RWPE1 (cell line): Measurements from ENCODE around the gene LRRC27.

Source experiments
- CTCF ChIA-PET: fragments of 350-600 bp; sonication (Branson Sonifier 250); formaldehyde crosslinking; extraction: SDS; loops from one replicate; lab custom pipeline; 2021; lab: Yijun Ruan, JAX
- POLR2A ChIA-PET: fragments of 400-600 bp; formaldehyde crosslinking; extraction: SDS; loops from one replicate; lab custom pipeline; 2020; ENCODE audit warnings: antibody characterized with exemption; ENCODE audit not compliant: low non-redundant PET; lab: Yijun Ruan, JAX
- DNase-seq: peaks from one replicate; pipeline ENCODE4 v3.0.0; 2012; ENCODE audit warnings: low spot score
- H3K27ac ChIP-seq: fragments of 450-650 bp; 2 replicates; pipeline ENCODE4 v1.5.1; 2017
- TF ChIP-seq, protein P1 (sequence below): fragments of 450-650 bp; conservative IDR thresholded peaks from 2 replicates; pipeline ENCODE4 v1.5.1; 2017; ENCODE audit warnings: low read depth, mild to moderate bottlenecking

LRRC27 gene

DNA sequence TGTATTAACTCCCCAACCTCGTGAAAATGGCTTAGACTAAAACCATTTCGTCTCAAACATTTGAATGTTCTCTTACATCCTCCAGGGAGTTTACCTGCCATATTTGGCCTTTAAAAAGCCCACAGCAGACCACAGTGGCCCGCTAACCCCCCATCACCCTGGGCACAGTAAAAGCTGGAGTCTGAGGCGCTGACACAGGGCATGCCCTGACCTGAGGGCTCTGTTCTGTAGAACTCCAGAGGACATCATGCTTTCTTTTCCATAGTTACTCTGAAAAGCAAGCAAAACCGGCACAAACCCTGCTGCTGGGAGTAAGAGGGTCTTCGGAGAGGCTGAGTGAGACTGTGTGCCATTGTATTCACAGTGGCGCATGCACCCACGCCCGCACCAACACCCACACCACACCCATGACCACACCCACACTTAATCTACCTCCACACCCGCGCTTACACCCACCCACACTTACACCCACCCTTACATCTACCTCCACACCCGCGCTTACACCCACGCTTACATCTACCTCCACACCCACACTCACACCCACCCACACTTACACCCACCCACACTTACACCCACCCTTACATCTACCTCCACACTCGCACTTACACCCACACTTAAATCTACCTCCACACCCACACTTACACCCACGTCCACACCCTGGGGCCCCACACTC is 32.1 kb downstream of the LRRC27 start:
- no peak for DNase-seq
- ChIA-PET CTCF (interaction anchor here (0.5 to 0.7 kb wide), 2 partner anchors 8 to 183 kb away, joined by 3 read pairs; no protein-coding TSS in a partner anchor), POLR2A (no interaction called here)
- H3K27ac ChIP-seq: peak overlapping the region; percentile 49
- TF ChIP-seq, protein P1, sequence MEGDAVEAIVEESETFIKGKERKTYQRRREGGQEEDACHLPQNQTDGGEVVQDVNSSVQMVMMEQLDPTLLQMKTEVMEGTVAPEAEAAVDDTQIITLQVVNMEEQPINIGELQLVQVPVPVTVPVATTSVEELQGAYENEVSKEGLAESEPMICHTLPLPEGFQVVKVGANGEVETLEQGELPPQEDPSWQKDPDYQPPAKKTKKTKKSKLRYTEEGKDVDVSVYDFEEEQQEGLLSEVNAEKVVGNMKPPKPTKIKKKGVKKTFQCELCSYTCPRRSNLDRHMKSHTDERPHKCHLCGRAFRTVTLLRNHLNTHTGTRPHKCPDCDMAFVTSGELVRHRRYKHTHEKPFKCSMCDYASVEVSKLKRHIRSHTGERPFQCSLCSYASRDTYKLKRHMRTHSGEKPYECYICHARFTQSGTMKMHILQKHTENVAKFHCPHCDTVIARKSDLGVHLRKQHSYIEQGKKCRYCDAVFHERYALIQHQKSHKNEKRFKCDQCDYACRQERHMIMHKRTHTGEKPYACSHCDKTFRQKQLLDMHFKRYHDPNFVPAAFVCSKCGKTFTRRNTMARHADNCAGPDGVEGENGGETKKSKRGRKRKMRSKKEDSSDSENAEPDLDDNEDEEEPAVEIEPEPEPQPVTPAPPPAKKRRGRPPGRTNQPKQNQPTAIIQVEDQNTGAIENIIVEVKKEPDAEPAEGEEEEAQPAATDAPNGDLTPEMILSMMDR: no peak

DNA sequence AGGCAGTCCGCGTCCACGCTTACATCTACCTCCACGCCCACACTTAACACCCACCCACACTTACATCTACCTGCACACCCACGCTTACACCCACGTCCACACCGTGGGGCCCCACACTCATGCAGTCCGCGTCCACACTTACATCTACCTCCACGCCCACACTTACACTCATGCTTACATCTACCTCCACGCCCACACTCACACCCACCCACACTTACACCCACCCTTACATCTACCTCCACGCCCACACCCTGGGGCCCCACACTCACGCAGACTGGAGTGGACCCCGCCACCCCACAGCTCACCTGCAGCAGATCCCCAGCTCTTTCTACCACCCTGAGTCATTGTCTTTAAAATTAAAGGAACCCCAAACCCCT is 32.6 kb downstream of the LRRC27 start:
- H3K27ac ChIP-seq: no peak overlapping the region
- POLR2A ChIA-PET: no interaction called here
- CTCF ChIA-PET: interaction anchor here (0.7 kb wide), 1 partner anchor 8 kb away, joined by 3 read pairs; no protein-coding TSS in a partner anchor
- DNase-seq: no peak
- TF ChIP-seq, protein P1: no peak

- DNase-seq: no peak
Measured at GRCh38 chr10:132365102-132365501, 33.1 kb downstream of the LRRC27 start.

DNA sequence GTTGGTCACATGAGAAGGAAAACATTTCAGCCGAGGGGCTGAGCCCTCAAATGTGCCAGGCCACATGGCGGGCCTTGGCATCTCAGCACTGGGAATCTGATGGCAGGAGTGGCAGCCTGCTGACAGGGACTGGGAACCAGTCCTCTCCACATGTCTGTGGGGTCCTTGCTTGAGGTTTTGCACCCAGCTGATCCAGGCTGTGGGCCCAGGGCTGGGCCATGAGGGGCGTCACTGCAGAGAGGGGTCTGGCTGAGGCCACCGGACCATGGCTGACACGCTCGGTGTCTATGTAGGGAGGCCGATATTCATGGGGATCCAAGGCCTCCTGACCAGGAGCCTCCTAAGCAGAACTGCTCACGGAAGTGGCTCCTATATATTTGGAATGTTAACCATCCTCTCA is 34.0 kb downstream of the LRRC27 start:
- TF ChIP-seq, protein P1: no peak
- DNase-seq: no peak
- ChIA-PET POLR2A (no interaction called here), CTCF (no interaction called here)
- H3K27ac ChIP-seq: no peak overlapping the region

More at GRCh38 chr10:132365102-132365501, 33.1 kb downstream of the LRRC27 start:
- H3K27ac ChIP-seq: no peak overlapping the region
- TF ChIP-seq, protein P1: no peak
- ChIA-PET POLR2A (no interaction called here), CTCF (no interaction called here)

DNA sequence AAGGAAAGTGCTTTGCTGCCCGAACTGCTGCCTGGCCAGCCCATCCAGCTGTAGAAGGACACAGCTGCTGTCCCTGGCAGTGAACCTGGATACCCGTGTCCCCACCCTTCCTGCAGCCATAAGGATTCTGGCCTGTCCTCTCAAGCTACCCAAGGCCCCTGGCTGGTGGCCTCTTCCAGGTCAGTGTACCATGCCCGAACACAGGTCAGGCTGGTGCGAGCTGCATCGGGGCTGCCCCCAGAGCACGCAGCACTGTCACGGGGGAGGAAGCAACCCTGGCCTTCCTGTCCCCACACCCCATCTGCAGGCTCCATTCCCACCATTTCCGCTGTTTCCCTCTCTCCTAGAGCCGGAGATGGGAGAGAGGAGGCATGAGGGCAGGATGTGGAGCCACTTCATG is 34.5 kb downstream of the LRRC27 start:
- POLR2A ChIA-PET: no interaction called here
- DNase-seq: no peak
- TF ChIP-seq, protein P1: no peak
- CTCF ChIA-PET: interaction anchor here (0.6 kb wide), 1 partner anchor 13 kb away, joined by 3 read pairs; no protein-coding TSS in a partner anchor
- no peak overlapping the region for H3K27ac ChIP-seq

DNA sequence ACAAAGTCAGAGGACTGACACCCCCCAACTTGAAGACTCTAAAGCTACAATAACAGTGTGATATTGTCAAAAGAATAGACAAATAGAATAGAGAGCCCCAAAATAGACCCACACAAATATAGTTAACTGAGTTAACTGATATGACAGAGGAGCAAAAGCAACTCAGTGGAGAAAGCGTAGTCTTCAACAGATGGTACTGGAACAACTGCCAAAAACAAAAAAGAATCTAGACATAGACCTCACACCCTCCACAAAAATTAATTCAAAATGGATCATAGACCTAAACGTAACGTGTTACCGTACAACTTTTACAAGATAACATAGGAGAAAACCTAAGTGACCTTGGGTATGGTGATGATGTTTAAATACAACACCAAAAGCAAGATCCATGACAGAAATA is 36.4 kb downstream of the LRRC27 start:
- H3K27ac ChIP-seq: no peak overlapping the region
- no peak for DNase-seq
- TF ChIP-seq, protein P1: no peak
- POLR2A ChIA-PET: no interaction called here
- CTCF ChIA-PET: no interaction called here
